Chondrocyte (in vitro differentiated cells): Measurements from ENCODE around the gene ARRDC2. TPM values are rescaled to one million over a fixed set of nuclear protein-coding genes. Genes with fewer than 3 reads are reported as not detected.

Source experiments
- DNase-seq: peaks from one replicate; pipeline ENCODE4 v3.0.0; 2021; ENCODE audit warnings: mixed read lengths, low spot score
- H3K27ac Mint-ChIP-seq: one replicate; pipeline ENCODE4 v1.8.0; 2021; ENCODE audit warnings: mild to moderate bottlenecking, moderate library complexity, mixed read lengths; ENCODE audit not compliant: unreplicated experiment
- H3K27me3 Mint-ChIP-seq: 2 replicates; pipeline ENCODE4 v1.8.0; 2021; ENCODE audit warnings: low read depth, mixed read lengths
- H3K36me3 Mint-ChIP-seq: 2 replicates; pipeline ENCODE4 v1.8.0; 2021; ENCODE audit warnings: low read depth, mixed read lengths
- H3K4me1 Mint-ChIP-seq: 2 replicates; pipeline ENCODE4 v1.8.0; 2021; ENCODE audit warnings: low read depth, mild to moderate bottlenecking, mixed read lengths
- H3K4me3 Mint-ChIP-seq: one replicate; pipeline ENCODE4 v1.8.0; 2021; ENCODE audit warnings: mild to moderate bottlenecking, moderate library complexity, mixed read lengths; ENCODE audit not compliant: unreplicated experiment
- H3K9me3 Mint-ChIP-seq: 2 replicates; pipeline ENCODE4 v1.8.0; 2021; ENCODE audit warnings: low read depth, mixed read lengths
- CTCF ChIP-seq: fragments of 200-600 bp; sonication (generic); IDR thresholded peaks from 2 replicates; pipeline ENCODE4 v1.5.0; 2021; ENCODE audit warnings: antibody characterized with exemption, mild to moderate bottlenecking, moderate library complexity
- total RNA-seq: library from RNA; stranded (reverse); gene quantifications from 3 replicates; pipeline ENCODE4 v1.2.1, GENCODE V29; 2021

The ARRDC2 gene
- total RNA-seq, 1 donor from 2014 or later, result 19.8 TPM

- peak overlapping the region; percentile 99 for H3K27ac Mint-ChIP-seq
- DNase-seq, result no peak
- no peaks in the 10 kb centered on the region for H3K27me3 Mint-ChIP-seq
- H3K36me3 Mint-ChIP-seq, result peaks cover 4% of the 10 kb centered on the region
- H3K4me3 Mint-ChIP-seq, result peak overlapping the region; percentile 94
- H3K9me3 Mint-ChIP-seq, result no peaks in the 10 kb centered on the region
- TF ChIP-seq CTCF, result peak; percentile 99
- peaks cover 17% of the 10 kb centered on the region for H3K4me1 Mint-ChIP-seq
These were observed 690 bp upstream of the ARRDC2 start for GRCh38 chr19:18007044-18007916.

GRCh38 chr19:18008814-18009213, 844 bp downstream of the ARRDC2 start:
- Mint-ChIP-seq H3K36me3 (peaks cover 12% of the 10 kb centered on the region), H3K4me3 (peak overlapping the region; percentile 72), H3K27me3 (no peaks in the 10 kb centered on the region), H3K27ac (no peak overlapping the region), H3K9me3 (no peaks in the 10 kb centered on the region), H3K4me1 (peaks cover 28% of the 10 kb centered on the region)
- DNase-seq, result no peak
- no peak for TF ChIP-seq CTCF

GRCh38 chr19:18009412-18010066, 1.6 kb downstream of the ARRDC2 start:
- TF ChIP-seq CTCF, result no peak
- Mint-ChIP-seq H3K4me1 (peaks cover 36% of the 10 kb centered on the region), H3K36me3 (peaks cover 17% of the 10 kb centered on the region), H3K27me3 (no peaks in the 10 kb centered on the region), H3K27ac (no peak overlapping the region), H3K9me3 (no peaks in the 10 kb centered on the region), H3K4me3 (peak overlapping the region; percentile 72)
- no peak for DNase-seq

- DNase-seq, result no peak
- Mint-ChIP-seq H3K27me3 (no peaks in the 10 kb centered on the region), H3K36me3 (peaks cover 17% of the 10 kb centered on the region), H3K27ac (no peak overlapping the region), H3K9me3 (no peaks in the 10 kb centered on the region), H3K4me3 (peak overlapping the region; percentile 41), H3K4me1 (peaks cover 40% of the 10 kb centered on the region)
- TF ChIP-seq CTCF, result no peak
These were observed 2.2 kb downstream of the ARRDC2 start for GRCh38 chr19:18010149-18010548.

GRCh38 chr19:18013210-18014111, 5.5 kb downstream of the ARRDC2 start:
- peaks cover 58% of the 10 kb centered on the region for H3K4me1 Mint-ChIP-seq
- H3K9me3 Mint-ChIP-seq, result no peaks in the 10 kb centered on the region
- H3K4me3 Mint-ChIP-seq, result no peak overlapping the region
- TF ChIP-seq CTCF, result no peak
- DNase-seq, result no peak
- H3K36me3 Mint-ChIP-seq, result peaks cover 22% of the 10 kb centered on the region
- no peaks in the 10 kb centered on the region for H3K27me3 Mint-ChIP-seq
- H3K27ac Mint-ChIP-seq, result peak overlapping the region; percentile 55
